ENCODE measurements around the gene FEZF2.

DNA sequence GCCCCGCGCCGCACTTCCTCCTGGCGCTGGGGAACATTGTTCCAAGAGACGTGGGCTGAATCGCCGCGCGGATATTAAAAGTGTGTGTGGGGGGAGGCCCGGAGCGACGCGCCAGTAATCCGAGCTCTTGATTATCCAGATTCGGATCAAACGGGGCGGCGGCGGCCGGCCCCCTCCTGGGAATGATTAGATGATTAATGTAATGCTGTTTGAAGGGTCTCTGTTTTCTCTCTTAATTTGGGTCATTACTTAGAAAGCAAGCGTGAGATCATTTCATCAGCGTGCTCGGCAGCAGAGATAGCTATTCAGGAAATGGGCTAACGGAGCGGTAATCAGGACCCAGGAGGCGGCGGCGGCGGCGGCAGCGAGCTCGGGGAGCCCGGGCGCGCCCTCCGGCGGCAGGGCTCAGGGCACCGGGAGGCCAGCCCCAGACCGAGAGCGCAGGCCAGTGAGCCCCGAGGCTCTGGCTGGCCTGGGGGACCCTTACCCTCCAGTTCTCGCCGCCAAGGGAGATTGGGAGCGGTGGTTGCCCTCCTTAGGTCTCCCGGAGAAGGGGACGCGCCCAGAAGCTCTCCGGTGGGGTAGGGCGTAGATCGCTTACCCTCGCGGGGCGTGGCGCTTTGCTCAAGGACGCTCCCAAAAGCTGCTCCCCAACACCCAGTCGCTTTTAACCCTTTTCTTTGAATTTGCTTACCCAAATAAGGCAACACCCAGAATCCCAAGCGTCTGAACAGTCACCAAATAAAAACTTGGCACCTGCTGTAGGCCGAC lies 4.5 kb downstream of the FEZF2 start:
- TF ChIP-seq EZH2 (IDR thresholded peaks at IDR 0.05; ENCODE audit: borderline replicate concordance, low read length) (no peak), CTCF (IDR thresholded peaks at IDR 0.05; ENCODE audit: low read length) (no peak)

Data from OCI-LY1 (cell line).